NCI-H82 treated with DMSO at 0.1 percent for 48 hours (cell line): Measurements from ENCODE around the gene NOX4.
"Not testable (repeated sequence)": the region's sequence is repeated elsewhere in the genome, so short reads cannot be mapped to it uniquely, and the experiment has no call there.

Experiments used
- DNase-seq: peaks from one replicate; lab custom pipeline; 2025; ENCODE audit not compliant: unreplicated experiment; lab: John Stamatoyannopoulos, UW

NOX4 gene

GRCh38 chr11:89382986-89383385 is 108.2 kb downstream of the NOX4 start:
- DNase-seq, result not testable (repeated sequence)

DNA sequence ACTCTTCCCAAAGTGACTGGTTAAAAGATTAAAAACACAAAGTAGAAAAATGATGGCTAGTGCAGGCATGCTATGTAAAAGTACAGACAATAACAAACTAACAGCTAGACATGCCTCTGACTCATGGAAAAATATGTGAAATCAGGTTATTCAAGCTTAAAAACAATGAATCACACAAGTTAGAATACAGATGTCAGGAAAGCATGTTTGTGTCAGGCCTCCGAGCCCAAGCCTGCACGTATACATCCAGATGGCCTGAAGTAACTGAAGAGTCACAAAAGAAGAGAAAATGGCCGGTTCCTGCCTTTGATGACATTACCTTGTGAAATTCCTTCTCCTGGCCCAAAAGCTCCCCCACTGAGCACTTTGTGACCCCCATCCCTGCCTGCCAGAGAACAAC is 110.1 kb downstream of the NOX4 start:
- DNase-seq, result no peak

DNA sequence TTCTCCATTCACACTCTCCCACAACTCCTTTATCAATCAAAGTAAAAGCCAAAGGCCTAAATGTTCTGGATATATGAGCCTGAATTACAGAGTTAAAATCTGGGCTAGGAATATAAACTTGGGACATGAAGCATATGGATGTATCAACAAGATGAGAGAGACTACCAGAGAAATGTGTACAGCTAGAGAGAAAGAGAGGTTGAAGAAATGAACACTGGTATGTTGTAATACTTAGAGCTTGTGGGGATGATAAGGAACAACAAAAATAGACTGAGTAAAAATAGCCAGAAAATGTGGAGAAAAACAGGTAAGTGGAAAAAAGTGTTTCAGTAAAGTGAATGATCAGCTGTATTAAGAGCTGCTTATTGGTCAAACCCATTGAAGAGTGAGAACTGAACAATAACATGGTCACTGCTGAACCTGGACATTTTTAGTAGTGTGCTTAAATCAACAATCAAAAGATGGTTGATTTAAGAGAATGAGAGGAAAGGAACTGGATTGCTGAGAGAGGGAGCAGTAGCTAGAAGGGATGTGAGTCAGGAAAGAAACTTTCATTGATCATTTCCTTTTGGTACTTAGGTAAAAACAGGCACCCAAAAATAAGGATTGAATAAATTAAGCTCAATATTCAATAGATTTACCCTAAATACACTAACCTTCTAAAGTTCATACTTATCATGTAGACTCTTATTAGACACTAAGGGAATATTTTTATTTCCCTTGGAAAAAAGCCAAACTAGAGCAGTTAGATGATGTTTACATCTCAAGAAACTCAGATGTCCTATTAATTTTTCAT is 111.0 kb downstream of the NOX4 start:
- not testable (repeated sequence) for DNase-seq

DNA sequence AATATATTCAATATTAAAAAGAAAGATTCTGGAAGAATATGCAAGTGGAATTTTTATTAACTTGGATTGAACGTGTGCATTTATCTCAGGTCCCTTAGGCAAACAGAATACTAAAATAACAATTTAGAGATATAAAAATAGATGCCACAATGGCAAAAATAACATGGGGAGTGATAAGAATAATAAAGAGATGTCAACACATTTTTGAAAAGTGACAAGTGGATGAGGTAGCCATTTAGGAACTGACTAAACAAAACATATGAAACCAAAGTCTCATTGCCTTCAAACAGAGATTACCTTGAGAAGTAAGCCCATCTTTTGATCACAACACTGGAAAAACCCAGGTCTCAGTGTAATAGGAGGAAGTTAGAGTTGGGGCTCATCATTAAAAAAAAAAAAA is 112.2 kb downstream of the NOX4 start:
- not testable (repeated sequence) for DNase-seq

DNA sequence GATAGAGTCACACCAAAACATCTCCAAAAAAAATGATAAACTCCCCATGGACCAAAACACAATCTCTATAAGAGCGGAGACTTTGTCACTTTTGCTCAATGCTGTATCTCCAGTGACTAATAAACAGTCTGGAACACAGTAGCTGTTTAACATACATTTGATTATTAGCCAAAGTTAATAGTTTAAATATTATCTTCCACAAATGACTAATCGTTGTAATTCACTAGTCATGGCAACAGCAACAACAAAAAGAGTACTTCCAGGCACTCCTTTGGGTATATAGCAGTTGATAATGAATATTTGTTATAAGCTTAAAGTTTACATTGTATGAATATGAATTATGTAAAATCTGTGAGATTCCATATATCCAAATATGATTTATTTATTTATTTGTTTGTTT is 121.8 kb downstream of the NOX4 start:
- not testable (repeated sequence) for DNase-seq

DNA sequence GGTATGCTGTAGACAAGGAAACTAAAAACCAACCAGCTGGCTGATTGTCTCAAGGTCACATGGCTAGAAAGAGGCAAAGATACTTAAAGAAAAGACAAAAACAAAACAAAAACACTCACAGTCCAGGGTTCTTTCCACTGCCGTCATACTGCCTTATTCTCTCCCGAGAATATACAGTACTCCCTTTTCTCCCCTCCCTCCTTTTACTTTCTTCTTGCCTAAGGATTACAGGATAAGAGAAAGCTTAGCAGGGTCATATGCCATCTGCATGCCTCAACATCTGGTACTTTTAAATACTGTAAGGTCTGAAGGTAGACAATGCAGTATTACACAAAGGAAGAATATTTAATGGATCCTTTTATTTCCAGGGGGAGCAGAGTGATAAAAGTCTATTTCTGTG is 126.3 kb downstream of the NOX4 start:
- DNase-seq, result peak; percentile 63

- DNase-seq, result no peak
Measured at GRCh38 chr11:89361734-89362133, 129.4 kb downstream of the NOX4 start.

DNA sequence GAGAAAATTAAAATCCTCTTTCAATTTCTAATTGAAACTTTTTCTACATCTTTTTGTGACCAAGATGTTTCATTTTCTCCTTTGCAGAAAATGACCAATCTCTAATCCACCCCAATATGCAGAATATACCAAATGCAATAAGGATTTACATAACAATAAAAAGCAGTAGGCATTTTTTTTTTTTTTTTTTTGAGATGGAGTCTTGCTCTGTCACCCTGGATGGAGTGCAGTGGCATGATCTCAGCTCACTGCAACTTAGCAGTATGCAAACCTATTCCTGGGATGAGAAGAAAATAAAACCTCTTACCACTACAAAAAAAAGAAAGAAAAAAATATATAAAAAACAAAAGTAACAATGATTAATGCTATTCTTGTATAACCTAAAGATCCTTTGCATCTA is 132.0 kb downstream of the NOX4 start:
- DNase-seq, result not testable (repeated sequence)

GRCh38 chr11:89358761-89359160 is 132.4 kb downstream of the NOX4 start:
- DNase-seq, result no peak

DNA sequence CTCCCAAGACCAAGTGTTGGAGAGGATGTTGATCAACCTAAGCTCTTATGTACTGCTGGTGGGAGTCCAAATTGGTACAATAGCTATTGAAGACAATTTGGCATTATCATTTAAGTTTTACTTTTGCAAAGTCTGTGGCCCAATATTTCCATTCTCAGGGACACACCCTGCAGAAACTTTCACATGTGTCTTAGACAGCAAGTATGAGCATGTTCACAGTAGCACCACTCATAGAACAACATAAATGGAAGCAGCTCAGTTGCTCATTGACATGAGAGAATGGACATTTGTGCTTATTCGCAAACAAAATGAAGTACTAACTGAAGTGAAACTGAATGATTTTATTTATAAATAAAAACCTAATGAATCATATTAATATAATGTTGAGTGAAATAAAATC is 135.5 kb downstream of the NOX4 start:
- no peak for DNase-seq

- not testable (repeated sequence) for DNase-seq
Measured at GRCh38 chr11:89354513-89354912, 136.7 kb downstream of the NOX4 start.

DNA sequence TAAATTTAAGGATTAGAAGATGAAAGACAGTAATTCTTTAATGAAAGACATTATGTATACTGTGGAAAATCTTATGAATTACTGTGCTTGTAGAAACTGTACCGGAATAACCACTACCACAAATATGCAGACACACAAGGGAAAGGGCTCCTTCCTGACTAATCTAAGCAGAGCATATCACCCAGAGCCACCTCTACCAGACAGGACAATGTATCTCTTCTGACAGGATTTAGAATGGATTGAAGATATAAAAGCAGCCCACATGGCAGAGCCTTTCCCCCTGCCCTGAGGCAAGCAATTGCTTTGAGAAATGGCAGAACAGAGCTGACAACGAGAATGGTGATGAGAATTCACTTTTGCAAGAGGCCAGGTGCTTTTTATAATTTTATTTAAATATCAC is 144.1 kb downstream of the NOX4 start:
- DNase-seq, result no peak

DNA sequence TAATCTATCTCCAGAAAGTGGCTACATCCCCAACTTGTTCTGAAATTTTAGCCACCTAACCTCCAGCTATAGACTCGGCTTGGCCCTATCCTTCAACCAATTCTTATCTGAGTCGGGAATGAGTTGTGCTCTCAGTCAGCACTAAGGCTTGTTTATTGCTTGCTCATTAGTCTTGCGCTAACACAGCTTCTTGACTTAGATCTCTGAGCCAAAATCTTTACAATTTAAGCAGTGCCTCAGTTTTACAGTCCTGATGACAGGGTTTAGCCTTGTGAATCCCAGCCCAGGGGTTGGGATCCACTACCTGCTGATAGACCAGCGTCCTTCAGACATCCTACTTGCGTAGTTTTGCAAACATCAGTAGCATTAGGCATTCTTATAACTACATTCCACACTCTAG is 144.6 kb downstream of the NOX4 start:
- DNase-seq, result no peak

DNA sequence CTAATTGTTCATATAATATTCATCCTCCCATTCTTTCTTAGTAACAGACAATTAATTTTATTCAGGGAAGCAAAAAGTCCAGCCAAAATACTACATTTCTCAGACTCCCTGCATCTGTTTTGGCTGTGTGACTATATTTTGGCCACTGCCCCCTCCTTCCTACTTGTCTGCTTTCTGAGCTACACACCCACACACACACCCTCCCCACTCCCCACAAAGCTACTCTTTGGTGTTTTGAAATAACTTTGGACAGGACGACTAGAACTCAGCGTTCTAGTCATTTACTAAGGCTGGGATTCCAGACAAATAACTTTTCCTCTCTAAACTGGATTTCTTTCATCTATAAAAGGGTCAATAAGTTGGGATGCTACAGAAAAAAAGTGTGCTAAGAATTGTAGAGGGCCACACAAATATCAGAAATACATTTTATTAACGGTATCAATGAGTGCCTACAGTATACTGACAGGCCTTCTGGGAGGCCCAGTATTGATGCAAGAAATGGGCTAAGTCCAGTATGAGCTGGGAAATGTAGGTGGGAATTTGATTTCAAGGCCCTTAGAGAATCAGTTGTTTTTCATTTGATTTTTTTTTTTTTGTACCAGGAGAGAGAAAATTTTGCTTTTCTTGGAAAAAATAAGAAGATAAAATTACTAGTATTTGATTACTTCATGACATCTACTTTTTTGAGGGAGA is 148.1 kb downstream of the NOX4 start:
- not testable (repeated sequence) for DNase-seq

GRCh38 chr11:89340450-89340849 is 150.7 kb downstream of the NOX4 start:
- DNase-seq, result not testable (repeated sequence)

GRCh38 chr11:89338073-89338472 is 153.1 kb downstream of the NOX4 start:
- DNase-seq, result not testable (repeated sequence)

DNA sequence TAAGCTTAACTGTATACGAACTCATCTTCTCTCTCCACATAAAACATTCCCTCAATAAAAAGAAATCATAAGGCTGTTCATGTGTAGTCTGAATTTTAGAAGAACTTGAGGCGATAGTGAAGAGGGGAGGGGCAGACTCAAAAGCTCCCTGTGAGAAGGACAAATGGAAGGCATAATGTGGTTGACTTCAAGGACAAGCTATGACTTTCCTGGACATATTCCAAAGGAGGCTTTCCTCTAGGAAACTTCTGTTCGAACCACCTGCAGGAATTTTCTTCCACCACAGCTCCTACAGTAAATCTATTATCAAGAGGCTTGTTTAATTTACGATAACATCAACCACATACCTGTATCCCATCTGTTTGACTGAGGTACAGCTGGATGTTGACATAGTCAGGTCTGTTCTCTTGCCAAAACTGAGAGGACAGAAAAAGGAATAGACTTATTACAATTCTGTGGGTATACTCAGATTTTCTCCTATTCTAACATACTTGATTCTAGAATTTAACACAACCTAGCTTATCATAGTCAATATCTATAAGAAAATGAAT is 154.0 kb downstream of the NOX4 start:
- not testable (repeated sequence) for DNase-seq

- not testable (repeated sequence) for DNase-seq
Measured at GRCh38 chr11:89333704-89334103, 157.5 kb downstream of the NOX4 start.

DNA sequence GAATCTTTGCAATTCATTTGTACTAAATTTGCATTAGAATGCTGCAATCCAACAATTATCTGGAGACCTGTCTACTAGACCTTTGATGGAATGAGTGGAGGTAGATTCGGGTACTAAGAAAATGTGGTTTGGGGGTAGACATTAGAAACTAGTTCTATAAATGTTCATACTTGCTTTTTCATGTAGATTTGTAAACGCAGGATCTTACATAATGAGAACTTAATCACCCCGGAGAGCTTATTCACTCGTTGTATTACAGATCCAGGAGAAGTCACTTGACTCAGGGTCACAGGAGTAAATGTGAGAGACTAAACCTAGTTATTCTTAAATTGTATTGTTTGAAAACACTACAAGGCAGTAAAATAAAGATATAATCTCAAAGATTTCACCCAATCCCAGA is 159.2 kb downstream of the NOX4 start:
- DNase-seq, result not testable (repeated sequence)

- no peak for DNase-seq
Measured at GRCh38 chr11:89327885-89328284, 163.3 kb downstream of the NOX4 start.

DNA sequence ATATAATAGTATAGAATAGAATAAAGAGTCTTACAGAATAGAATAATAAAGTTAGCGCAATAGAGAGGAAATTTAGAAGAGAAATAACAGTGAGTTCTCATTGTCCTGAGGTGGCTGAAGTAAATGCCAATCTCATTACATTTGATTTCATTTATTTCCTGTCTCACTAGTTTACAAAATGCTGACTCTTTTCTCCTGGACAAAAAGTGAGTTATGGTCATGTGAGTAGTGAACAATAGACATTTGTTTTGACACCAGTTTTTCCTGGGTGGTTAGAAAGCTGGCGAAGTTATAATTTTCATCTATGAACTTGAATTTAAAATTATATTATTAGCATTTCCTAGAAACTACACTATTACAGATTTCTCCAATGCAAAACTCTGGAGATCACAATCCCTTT is 169.8 kb downstream of the NOX4 start:
- no peak for DNase-seq

GRCh38 chr11:89310607-89311006 is 180.6 kb downstream of the NOX4 start:
- DNase-seq, result not testable (repeated sequence)
